ENCODE results near the gene AR. TPM values are rescaled to one million over a fixed set of nuclear protein-coding genes. Genes with fewer than 3 reads are reported as not detected.

The AR gene
- 0.02 TPM in 1 of 2 replicates, not detected in the other for total RNA-seq

GRCh38 chrX:67543818-67544217 is at the start of gene AR:
Gene AR, plus strand, starts transcription at chrX:67544021. Its CDS starts 1,126 bp downstream, at chrX:67545147.
- intact Hi-C loops (cut with micrococcal nuclease): no loop called here

GRCh38 chrX:67500617-67501016 is 43.2 kb upstream of the AR start:
- intact Hi-C loops (cut with micrococcal nuclease): no loop called here

- intact Hi-C loops (cut with micrococcal nuclease): no loop called here
Measured at GRCh38 chrX:67503004-67503403, 40.8 kb upstream of the AR start.

GRCh38 chrX:67503453-67503852 is 40.4 kb upstream of the AR start:
- intact Hi-C loops (cut with micrococcal nuclease): no loop called here

GRCh38 chrX:67520671-67521070 is 23.1 kb upstream of the AR start:
- intact Hi-C loops (cut with micrococcal nuclease): no loop called here

- intact Hi-C loops (cut with micrococcal nuclease): no loop called here
Measured at GRCh38 chrX:67523002-67523681, 20.7 kb upstream of the AR start.

- intact Hi-C loops (cut with micrococcal nuclease): no loop called here
Measured at GRCh38 chrX:67523932-67524331, 19.9 kb upstream of the AR start.

GRCh38 chrX:67524428-67524827 is 19.4 kb upstream of the AR start:
- intact Hi-C loops (cut with micrococcal nuclease): no loop called here

- intact Hi-C loops (cut with micrococcal nuclease): no loop called here
Measured at GRCh38 chrX:67524950-67525691, 18.7 kb upstream of the AR start.

- intact Hi-C loops (cut with micrococcal nuclease): no loop called here
Measured at GRCh38 chrX:67536564-67536963, 7.3 kb upstream of the AR start.

- intact Hi-C loops (cut with micrococcal nuclease): no loop called here
Measured at GRCh38 chrX:67538383-67538782, 5.4 kb upstream of the AR start.

GRCh38 chrX:67544281-67545035 is 637 bp downstream of the AR start:
- intact Hi-C loops (cut with micrococcal nuclease): no loop called here

GRCh38 chrX:67545036-67545821 is 1.4 kb downstream of the AR start:
- intact Hi-C loops (cut with micrococcal nuclease): no loop called here

- intact Hi-C loops (cut with micrococcal nuclease): no loop called here
Measured at GRCh38 chrX:67545893-67546495, 2.2 kb downstream of the AR start.

GRCh38 chrX:67546496-67547423 is 2.9 kb downstream of the AR start:
- intact Hi-C loops (cut with micrococcal nuclease): no loop called here

- intact Hi-C loops (cut with micrococcal nuclease): no loop called here
Measured at GRCh38 chrX:67555578-67556203, 11.9 kb downstream of the AR start.

- intact Hi-C loops (cut with micrococcal nuclease): no loop called here
Measured at GRCh38 chrX:67558267-67558666, 14.4 kb downstream of the AR start.

GRCh38 chrX:67563469-67564448 is 19.9 kb downstream of the AR start:
- intact Hi-C loops (cut with micrococcal nuclease): no loop called here

All from T-helper 1 cell treated with Interleukin-12 subunit alpha and Interleukin-12 subunit beta and Interleukin-4 antibody, amounts not matched to agents 30 ng/mL and 1 ng/mL, for 36 hours (primary cell).